Stimulated activated CD4-positive, alpha-beta T cell treated with anti-CD3 and anti-CD28 coated beads, Interleukin-12 subunit alpha, Interleukin-12 subunit beta, amount 100 ng/mL, for 24 hours (primary cell): ENCODE data around the gene HIP1.
A peak's percentile ranks its signal among the peaks of the same experiment; 100 is the strongest.
"Not testable (repeated sequence)": the region's sequence is repeated elsewhere in the genome, so short reads cannot be mapped to it uniquely, and the experiment has no call there.

ENCODE experiments used
- DNase-seq, 2 experiments: peaks; one replicate each; pipeline ENCODE4 v3.0.0-alpha.2; 2020; ENCODE audit warnings: low read depth in 2 of 2

Gene HIP1

GRCh38 chr7:75531359-75531821 is 207.4 kb downstream of the HIP1 start:
- DNase-seq = no peak

GRCh38 chr7:75527224-75527722 is 211.5 kb downstream of the HIP1 start:
- not testable (repeated sequence) for DNase-seq

GRCh38 chr7:75521727-75522126 is 217.0 kb downstream of the HIP1 start:
- DNase-seq = not testable (repeated sequence)

- DNase-seq = not testable (repeated sequence)
Measured at GRCh38 chr7:75518842-75519241, 219.9 kb downstream of the HIP1 start.

GRCh38 chr7:75509033-75509432 is 229.7 kb downstream of the HIP1 start:
- DNase-seq = not testable (repeated sequence)

GRCh38 chr7:75492020-75492419 is 246.7 kb downstream of the HIP1 start, which contains the start of gene SPDYE5:
Gene SPDYE5 (plus strand): TSS chr7:75492320. CDS start chr7:75494048, 1,728 bp downstream.
- not testable (repeated sequence) for DNase-seq

GRCh38 chr7:75485979-75486643 is 252.6 kb downstream of the HIP1 start, which contains the start of gene POM121C:
Gene POM121C (minus strand): TSS chr7:75486299. CDS start chr7:75441496, 44,803 bp downstream.
- DNase-seq = peak; percentile 80 to 84

GRCh38 chr7:75485355-75485978 is 253.3 kb downstream of the HIP1 start:
- DNase-seq = peak in 1 of 2 experiments; percentile 2
